Endothelial cell of hepatic sinusoid (primary cell): ENCODE data around the gene MEI1.
"Not testable (repeated sequence)": the region's sequence is repeated elsewhere in the genome, so short reads cannot be mapped to it uniquely, and the experiment has no call there.

Experiments used
- in situ Hi-C: cut with HindIII; loops from 2 replicates; pipeline ENCODE4 v1.10.0; 2017; ENCODE audit warnings: low sequenced_read_pairs

Gene MEI1

DNA sequence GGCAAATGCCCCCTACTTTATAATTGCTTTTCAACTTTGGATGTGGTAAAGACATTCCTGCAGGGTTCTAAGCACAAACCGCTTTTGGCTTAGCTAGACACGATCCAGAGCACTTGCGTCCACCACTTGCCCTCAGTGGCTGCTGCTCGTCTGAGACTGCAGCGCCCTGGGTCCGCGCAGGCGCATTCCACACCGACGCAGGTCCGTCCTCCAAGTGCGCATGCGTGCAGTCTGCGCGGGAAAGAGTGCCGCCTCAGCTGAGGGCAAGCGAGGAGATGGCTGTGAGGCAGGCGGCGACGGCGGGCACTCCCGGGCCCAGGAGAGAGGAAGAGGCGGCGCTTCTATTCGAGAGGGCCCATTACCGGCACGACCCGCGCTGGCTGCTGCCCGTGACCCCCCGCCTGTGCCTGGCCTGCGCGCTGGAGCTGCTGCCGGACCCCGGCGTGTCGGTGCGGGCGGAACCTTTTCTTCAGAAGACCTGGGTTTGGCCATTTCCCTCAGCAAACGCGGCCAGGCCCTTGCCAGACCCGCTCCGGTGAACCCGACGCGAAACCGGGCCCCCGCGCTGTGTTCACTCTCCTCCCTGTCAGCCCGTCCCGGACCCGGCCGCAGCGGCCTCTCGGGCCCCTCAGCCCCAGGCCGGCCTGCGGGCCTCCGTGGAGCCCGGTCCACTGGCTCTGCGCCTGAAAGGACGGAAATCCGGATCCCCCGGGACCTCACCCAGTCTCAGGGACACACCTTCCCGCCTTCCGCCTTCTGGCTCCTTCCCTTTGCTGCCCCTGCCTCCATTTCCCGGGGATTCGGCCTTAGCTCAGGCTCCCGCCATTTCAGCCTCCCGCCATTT is at the start of gene MEI1:
Gene MEI1 (plus strand): TSS at position 240 of the 844 bp plus-strand sequence. CDS start 36 bp downstream, at position 276.
- in situ Hi-C loops = no loop called here

- in situ Hi-C loops = no loop called here
These were observed 49.1 kb upstream of the MEI1 start for GRCh38 chr22:41650229-41650628.

GRCh38 chr22:41650821-41651220 is 48.5 kb upstream of the MEI1 start:
- in situ Hi-C loops = no loop called here

DNA sequence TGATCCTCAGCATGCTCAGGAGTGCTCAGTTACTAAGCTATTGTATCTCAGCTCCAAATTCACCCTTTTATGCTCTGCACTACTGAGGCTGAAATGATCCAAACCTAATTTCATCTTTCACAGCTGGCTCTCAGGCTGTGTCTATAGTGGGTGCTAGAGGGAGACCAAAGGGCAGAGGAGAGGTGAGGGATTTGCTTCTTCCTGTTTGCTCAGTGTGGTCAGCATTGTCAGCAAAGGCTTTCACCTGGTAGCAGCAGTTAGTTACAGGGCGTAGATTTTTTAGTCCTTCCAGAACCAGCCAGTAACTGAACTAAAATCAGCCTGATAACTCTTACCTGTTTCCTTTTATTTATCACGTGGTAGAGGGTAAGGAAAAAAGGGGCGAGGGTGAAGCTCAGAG is 45.0 kb upstream of the MEI1 start:
- in situ Hi-C loops = no loop called here

- in situ Hi-C loops = no loop called here
These were observed 42.7 kb upstream of the MEI1 start for GRCh38 chr22:41656556-41656955.

DNA sequence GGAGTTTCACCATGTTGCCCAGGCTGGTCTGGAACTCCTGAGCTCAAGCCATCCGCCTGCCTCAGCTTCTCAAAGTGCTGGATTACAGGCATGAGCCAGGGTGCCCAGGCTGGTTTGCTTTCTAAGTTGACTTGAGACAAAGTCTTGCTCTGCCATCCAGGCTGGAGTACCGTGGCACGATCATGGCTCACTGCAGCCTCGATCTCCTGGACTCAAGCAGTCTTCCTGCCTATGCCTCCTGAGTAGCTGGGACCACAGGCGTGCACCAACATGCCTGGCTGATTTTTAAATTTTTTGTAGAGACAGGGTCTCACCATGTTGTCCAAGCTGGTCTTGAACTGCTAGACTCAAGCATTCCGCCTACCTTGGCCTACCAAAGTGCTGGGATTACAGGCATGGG is 41.6 kb upstream of the MEI1 start:
- in situ Hi-C loops = no loop called here

DNA sequence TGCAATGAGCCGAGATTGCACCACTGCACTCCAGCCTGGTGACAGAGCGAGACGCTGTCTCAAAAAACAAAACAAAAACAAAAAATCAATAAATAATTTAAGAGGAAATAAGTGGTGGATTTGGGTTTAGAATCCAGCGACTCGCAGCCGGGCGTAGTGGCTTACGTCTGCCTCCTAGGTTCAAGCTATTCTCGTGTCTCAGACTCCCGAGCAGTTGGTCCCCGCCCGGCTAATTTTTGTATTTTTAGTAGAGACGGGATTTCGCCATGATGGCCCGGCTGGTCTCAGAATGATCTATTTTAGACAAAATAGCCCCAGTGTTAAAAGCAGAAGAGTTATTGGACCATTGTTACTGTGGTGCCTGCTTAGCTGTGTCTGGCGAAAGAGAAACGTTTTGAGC is 40.4 kb upstream of the MEI1 start:
- in situ Hi-C loops = no loop called here

DNA sequence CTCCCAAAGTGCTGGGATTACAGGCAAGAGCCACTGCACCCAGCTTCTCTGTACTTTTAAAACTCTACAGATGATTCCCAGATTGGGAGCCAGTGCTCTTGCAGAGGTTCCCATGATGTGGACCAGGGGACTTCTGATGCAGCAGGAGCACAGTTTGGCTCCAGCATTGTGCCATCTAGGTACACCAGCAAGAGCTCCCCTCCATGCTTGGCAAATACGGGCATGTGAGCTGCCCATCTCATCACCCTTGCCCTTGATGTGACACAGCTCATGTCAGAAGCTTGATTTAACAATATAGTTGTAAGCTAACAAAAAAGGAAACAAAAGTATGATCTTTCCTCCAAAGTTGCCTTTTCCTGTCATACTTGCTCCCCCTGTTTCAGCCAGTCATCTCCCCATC is 39.4 kb upstream of the MEI1 start:
- in situ Hi-C loops = no loop called here

DNA sequence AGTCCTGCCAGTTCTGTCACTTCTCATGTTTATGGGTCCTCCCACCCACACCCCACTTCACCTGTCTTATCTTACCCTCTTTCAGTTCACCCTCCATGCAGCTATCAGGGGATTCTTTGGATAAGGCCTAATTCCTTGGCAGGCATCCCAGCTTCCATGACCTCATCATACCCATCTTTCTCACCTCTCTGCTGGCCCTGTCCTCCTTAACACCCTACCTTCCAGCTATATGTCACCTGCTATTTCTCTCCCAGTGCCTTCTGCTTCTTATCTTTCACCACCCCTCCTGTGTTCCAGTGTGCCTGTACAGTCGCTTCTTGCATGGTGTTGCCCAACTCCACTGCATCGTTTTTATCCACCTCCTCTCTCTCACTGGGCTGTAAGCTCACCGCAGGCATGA is 38.9 kb upstream of the MEI1 start:
- in situ Hi-C loops = no loop called here

DNA sequence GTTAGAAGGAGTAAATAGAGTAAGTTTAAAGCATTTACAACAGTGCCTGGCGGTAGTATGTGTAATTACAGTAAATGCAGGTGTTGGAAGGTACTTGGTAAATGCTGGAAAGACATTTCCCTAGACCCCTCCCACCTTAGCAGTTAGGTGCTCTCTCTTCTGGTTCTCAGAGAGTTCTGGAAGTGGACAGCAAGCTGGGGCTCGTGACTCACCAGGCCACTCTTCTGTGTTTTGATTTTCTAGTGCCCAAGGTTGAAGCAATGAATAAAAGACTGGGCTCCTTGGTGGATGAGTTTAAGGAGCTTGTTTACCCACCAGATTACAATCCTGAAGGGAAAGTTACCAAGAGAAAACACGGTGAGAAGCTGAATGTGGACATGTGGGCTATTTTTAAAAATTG is 38.2 kb upstream of the MEI1 start:
- in situ Hi-C loops = no loop called here

- in situ Hi-C loops = no loop called here
These were observed 37.6 kb upstream of the MEI1 start for GRCh38 chr22:41661713-41662112.

DNA sequence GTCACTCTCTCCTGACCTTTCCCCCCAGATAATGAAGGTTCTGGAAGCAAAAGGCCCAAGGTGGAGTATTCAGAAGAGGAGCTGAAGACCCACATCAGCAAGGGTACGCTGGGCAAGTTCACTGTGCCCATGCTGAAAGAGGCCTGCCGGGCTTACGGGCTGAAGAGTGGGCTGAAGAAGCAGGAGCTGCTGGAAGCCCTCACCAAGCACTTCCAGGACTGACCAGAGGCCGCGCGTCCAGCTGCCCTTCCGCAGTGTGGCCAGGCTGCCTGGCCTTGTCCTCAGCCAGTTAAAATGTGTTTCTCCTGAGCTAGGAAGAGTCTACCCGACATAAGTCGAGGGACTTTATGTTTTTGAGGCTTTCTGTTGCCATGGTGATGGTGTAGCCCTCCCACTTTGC is 35.7 kb upstream of the MEI1 start:
- in situ Hi-C loops = not testable (repeated sequence)

GRCh38 chr22:41664490-41664889 is 34.8 kb upstream of the MEI1 start:
- in situ Hi-C loops = no loop called here

- in situ Hi-C loops = no loop called here
These were observed 34.4 kb upstream of the MEI1 start for GRCh38 chr22:41664951-41665350.

GRCh38 chr22:41668971-41669911 is 30.1 kb upstream of the MEI1 start:
- in situ Hi-C loops = no loop called here

DNA sequence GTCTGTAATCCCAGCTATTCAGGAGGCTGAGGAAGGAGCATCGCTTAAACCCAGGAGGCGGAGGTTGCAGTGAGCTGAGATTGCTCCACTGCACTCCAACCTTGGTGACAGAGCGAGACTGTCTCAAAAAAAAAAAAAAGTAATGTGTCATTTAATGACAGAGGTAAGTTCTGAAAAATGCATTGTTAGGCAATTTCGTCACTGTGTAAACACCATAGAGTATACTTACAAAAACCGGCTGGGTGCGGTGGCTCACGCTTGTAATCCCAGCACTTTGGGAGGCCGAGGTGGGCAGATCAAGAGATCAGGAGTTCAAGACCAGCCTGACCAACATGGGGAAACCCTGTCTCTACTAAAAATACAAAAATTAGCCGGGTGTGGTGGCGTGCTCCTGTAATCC is 27.2 kb upstream of the MEI1 start:
- in situ Hi-C loops = not testable (repeated sequence)

GRCh38 chr22:41672780-41673509 is 26.4 kb upstream of the MEI1 start:
- in situ Hi-C loops = no loop called here

DNA sequence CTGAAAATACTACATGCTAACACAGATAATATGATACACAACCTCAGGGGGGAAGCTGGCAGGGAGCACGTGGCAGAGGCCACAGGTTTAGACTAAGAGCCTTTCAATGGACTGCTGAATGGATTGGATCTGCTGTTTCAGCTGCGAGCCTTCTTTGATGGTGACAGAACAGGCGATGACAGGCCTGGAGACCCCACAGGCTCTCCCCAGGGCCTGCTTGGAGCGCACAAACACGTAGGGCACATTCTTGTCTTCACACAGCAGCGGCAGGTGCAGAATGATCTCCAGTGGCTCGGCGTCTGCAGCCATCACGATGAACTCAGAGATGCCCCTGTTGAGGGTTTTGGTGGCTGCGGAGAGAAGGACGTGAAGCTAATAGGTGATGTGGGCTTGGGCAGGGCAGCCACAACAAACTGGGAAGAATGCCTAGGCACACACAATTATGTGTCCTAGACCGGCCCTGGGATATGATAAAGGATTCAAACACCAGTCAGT is 24.4 kb upstream of the MEI1 start:
- in situ Hi-C loops = no loop called here

DNA sequence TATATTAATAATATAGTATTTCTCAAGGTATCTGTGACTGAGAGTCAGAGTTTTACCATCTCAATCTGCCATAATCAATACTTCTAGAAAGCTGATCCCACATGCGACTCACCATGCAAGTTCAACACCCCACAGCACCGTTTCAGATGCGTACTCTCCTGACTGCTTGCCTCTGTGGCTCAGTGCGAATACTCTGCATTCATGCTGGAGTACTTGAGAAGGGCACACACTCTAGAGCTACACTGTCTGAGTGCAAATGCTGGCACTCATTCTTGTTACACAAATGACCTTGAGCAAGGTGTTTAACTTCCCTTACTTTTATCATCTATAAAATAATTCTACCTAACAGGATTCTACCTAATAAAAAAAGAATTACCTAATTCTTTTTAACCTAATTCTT is 23.2 kb upstream of the MEI1 start:
- in situ Hi-C loops = no loop called here

- in situ Hi-C loops = no loop called here
These were observed 17.7 kb upstream of the MEI1 start for GRCh38 chr22:41681616-41682015.
